Glutamatergic neuron (in vitro differentiated cells): ENCODE data around the gene NUTF2. TPM values are rescaled to one million over a fixed set of nuclear protein-coding genes. Genes with fewer than 3 reads are reported as not detected.

Source experiments
- DNase-seq: peaks from one replicate; pipeline ENCODE4 v3.0.0; 2022
- H3K27ac Mint-ChIP-seq: one replicate; pipeline ENCODE4 v1.8.0; 2020; ENCODE audit warnings: mild to moderate bottlenecking, mixed read lengths, inconsistent platforms; ENCODE audit not compliant: unreplicated experiment
- H3K27me3 Mint-ChIP-seq: one replicate; pipeline ENCODE4 v1.8.0; 2020; ENCODE audit warnings: mild to moderate bottlenecking, moderate library complexity, mixed read lengths, inconsistent platforms; ENCODE audit not compliant: unreplicated experiment
- H3K36me3 Mint-ChIP-seq: one replicate; pipeline ENCODE4 v1.8.0; 2020; ENCODE audit warnings: mild to moderate bottlenecking, mixed read lengths, inconsistent platforms; ENCODE audit not compliant: unreplicated experiment
- H3K4me1 Mint-ChIP-seq: one replicate; pipeline ENCODE4 v1.8.0; 2020; ENCODE audit warnings: mild to moderate bottlenecking, low read depth, mixed read lengths, inconsistent platforms; ENCODE audit not compliant: unreplicated experiment
- H3K4me3 Mint-ChIP-seq: one replicate; pipeline ENCODE4 v1.8.0; 2020; ENCODE audit warnings: mild to moderate bottlenecking, mixed read lengths, inconsistent platforms; ENCODE audit not compliant: unreplicated experiment
- H3K9me3 Mint-ChIP-seq: one replicate; pipeline ENCODE4 v1.8.0; 2020; ENCODE audit warnings: mild to moderate bottlenecking, moderate library complexity, mixed read lengths, inconsistent platforms; ENCODE audit not compliant: unreplicated experiment
- CTCF ChIP-seq: fragments of 200-600 bp; sonication (generic); IDR thresholded peaks from one replicate; pipeline ENCODE4 v1.5.0; 2021; ENCODE audit not compliant: partially characterized antibody, unreplicated experiment
- total RNA-seq: library from RNA; stranded (reverse); fragmentation: NEBNext Ultra II Directional; extraction: Animal tissue kit (Norgen Biotek cat#: 25700); gene quantifications from one replicate; pipeline ENCODE4 v1.2.1, GENCODE V29; 2021; ENCODE audit not compliant: unreplicated experiment

Gene NUTF2
- total RNA-seq, 1 donor from 2014 or later: 196 TPM

- Mint-ChIP-seq H3K27me3 (peaks cover 5% of the 10 kb centered on the region), H3K4me3 (no peak overlapping the region), H3K36me3 (no peaks in the 10 kb centered on the region), H3K9me3 (peaks cover 5% of the 10 kb centered on the region), H3K27ac (no peak overlapping the region), H3K4me1 (peaks cover 17% of the 10 kb centered on the region)
- TF ChIP-seq CTCF: no peak
- no peak for DNase-seq
Observed at GRCh38 chr16:67897231-67897630, 50.5 kb downstream of the NUTF2 start.

DNA sequence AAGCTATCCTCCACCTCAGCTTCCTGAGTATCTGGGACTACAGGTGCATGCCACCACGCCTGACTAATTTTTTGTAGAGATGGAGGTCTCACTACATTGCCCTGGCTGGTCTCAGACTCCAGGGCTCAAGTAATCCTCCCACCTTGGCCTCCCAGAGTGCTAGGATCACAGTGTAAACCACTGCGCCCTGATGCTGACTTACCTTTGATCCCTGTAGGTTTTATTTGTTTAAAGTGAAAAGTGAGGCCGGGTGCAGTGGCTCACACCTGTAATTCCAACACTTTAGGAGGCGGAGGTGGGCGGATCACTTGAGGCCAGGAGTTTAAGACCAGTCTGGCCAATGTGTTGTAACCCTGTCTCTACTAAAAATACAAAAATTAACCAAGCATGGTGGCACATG, 55.0 kb downstream of the NUTF2 start:
- Mint-ChIP-seq H3K4me3 (no peak overlapping the region), H3K36me3 (no peaks in the 10 kb centered on the region), H3K27ac (no peak overlapping the region), H3K4me1 (peaks cover 10% of the 10 kb centered on the region), H3K9me3 (no peaks in the 10 kb centered on the region), H3K27me3 (peaks cover 2% of the 10 kb centered on the region)
- TF ChIP-seq CTCF: no peak
- no peak for DNase-seq

DNA sequence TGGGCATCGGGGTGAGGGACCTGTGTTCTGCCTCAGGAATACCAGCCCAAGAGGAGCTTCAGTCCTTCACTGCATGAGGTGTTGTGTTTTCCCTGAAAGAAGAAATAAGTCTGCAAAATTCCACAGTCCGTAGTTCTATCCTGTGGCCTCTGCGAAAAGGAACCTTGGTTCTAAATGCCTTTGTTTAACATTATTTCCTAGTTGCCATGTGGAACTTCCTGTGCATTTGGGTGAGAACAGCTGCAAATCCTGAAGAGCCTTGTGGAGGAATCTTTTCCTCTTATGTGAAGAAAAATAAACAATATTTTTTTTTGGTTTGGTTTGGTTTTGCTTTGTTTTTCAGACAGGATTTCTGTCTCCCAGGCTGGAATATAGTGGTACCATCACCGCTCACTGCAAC, 56.1 kb downstream of the NUTF2 start:
- H3K27ac Mint-ChIP-seq: no peak overlapping the region
- H3K36me3 Mint-ChIP-seq: no peaks in the 10 kb centered on the region

GRCh38 chr16:67907397-67908180, 60.9 kb downstream of the NUTF2 start:
- DNase-seq: no peak
- Mint-ChIP-seq H3K4me1 (no peaks in the 10 kb centered on the region), H3K4me3 (peak overlapping the region; percentile 25), H3K27ac (no peak overlapping the region), H3K36me3 (no peaks in the 10 kb centered on the region), H3K27me3 (no peaks in the 10 kb centered on the region), H3K9me3 (peaks cover 4% of the 10 kb centered on the region)
- no peak for TF ChIP-seq CTCF

More for the DNA sequence above, 56.1 kb downstream of the NUTF2 start:
- Mint-ChIP-seq H3K27me3 (peaks cover 2% of the 10 kb centered on the region), H3K4me1 (peaks cover 10% of the 10 kb centered on the region), H3K4me3 (no peak overlapping the region), H3K9me3 (peaks cover 1% of the 10 kb centered on the region)
- no peak for TF ChIP-seq CTCF
- DNase-seq: no peak

DNA sequence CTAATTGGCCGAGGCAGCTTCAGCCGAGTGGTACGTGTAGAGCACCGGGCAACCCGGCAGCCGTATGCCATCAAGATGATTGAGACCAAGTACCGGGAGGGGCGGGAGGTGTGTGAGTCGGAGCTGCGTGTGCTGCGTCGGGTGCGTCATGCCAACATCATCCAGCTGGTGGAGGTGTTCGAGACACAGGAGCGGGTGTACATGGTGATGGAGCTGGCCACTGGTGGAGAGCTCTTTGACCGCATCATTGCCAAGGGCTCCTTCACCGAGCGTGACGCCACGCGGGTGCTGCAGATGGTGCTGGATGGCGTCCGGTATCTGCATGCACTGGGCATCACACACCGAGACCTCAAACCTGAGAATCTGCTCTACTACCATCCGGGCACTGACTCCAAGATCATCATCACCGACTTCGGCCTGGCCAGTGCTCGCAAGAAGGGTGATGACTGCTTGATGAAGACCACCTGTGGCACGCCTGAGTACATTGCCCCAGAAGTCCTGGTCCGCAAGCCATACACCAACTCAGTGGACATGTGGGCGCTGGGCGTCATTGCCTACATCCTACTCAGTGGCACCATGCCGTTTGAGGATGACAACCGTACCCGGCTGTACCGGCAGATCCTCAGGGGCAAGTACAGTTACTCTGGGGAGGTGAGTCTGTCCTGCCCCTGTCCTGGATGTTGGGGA, 62.5 kb downstream of the NUTF2 start:
- TF ChIP-seq CTCF: no peak
- no peak for DNase-seq
- Mint-ChIP-seq H3K27me3 (no peaks in the 10 kb centered on the region), H3K4me1 (no peaks in the 10 kb centered on the region), H3K36me3 (no peaks in the 10 kb centered on the region), H3K4me3 (no peak overlapping the region), H3K27ac (no peak overlapping the region), H3K9me3 (peaks cover 4% of the 10 kb centered on the region)
